ENCODE results near the gene SAG. TPM values are rescaled to one million over a fixed set of nuclear protein-coding genes. Genes with fewer than 3 reads are reported as not detected.

SAG gene
- total RNA-seq, 2 experiments from 2014 or later, result 0.39 TPM; not detected in 1

GRCh38 chr2:233387667-233388528 is 80.3 kb downstream of the SAG start:
- Mint-ChIP-seq H3K4me3 (no peak overlapping the region), H3K27ac (no peak overlapping the region), H3K36me3 (ENCODE audit: low read depth) (peaks cover 8% of the 10 kb centered on the region), H3K9me3 (ENCODE audit: low read depth) (no peaks in the 10 kb centered on the region), H3K4me1 (peaks cover 51% of the 10 kb centered on the region), H3K27me3 (no peaks in the 10 kb centered on the region)
- ChIA-PET POLR2A (interaction anchor here (0.6 to 1.2 kb wide), 2 partner anchors 13 to 202 kb away, joined by 3 to 4 read pairs; no protein-coding TSS in a partner anchor), CTCF (interaction anchor here (1.2 to 1.4 kb wide), 3 partner anchors 10 to 16 kb away, joined by 3 to 4 read pairs (median 3); no protein-coding TSS in a partner anchor)
- ATAC-seq, result no peak
- no peak for DNase-seq
- intact Hi-C loops (cut with DNase I, micrococcal nuclease), result loop anchor here in 1 of 2 experiments (5.0 to 10.0 kb wide), 2 partner anchors 36 to 57 kb away; partner anchors contain the start of gene DGKD

DNA sequence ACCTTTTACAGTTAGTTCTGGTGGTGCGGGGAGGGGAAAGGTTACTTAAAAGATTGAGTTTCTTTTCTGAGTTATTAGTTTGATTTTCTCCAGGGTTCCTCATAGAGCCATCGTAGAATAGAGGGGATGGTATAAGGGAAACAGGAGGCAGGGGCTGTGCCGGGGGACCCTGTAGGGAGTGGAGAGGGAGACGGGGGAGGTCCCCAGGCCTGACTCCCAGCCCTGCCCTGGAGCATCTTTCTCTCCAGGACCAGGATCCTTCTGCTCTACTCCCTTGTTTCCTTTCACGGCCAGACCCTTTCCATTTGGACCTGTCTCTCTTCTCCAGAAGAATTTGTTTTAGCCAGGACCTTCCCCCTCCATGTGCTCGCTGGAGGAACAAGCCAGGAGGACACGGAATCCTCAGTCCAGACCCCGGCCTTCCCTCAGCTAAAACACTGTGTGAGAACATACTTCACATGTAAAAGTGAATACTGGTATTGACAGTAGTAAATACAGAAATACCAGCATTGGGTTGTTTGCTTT is 82.0 kb downstream of the SAG start:
- intact Hi-C loops (cut with DNase I, micrococcal nuclease), result loop anchor here in 1 of 2 experiments (5.0 to 10.0 kb wide), 2 partner anchors 37 to 55 kb away; partner anchors contain the start of gene DGKD
- H3K4me3 Mint-ChIP-seq, result no peak overlapping the region
- ATAC-seq (no peak), DNase-seq (no peak)
- no peaks in the 10 kb centered on the region for H3K27me3 Mint-ChIP-seq
- peaks cover 13% of the 10 kb centered on the region for H3K36me3 Mint-ChIP-seq (ENCODE audit: low read depth)
- H3K27ac Mint-ChIP-seq, result no peak overlapping the region
- CTCF ChIA-PET, result interaction anchor here (1.4 kb wide), 1 partner anchor 12 kb away, joined by 4 read pairs; no protein-coding TSS in a partner anchor
- peaks cover 34% of the 10 kb centered on the region for H3K4me1 Mint-ChIP-seq
- H3K9me3 Mint-ChIP-seq (ENCODE audit: low read depth), result no peaks in the 10 kb centered on the region
- POLR2A ChIA-PET, result no interaction called here

DNA sequence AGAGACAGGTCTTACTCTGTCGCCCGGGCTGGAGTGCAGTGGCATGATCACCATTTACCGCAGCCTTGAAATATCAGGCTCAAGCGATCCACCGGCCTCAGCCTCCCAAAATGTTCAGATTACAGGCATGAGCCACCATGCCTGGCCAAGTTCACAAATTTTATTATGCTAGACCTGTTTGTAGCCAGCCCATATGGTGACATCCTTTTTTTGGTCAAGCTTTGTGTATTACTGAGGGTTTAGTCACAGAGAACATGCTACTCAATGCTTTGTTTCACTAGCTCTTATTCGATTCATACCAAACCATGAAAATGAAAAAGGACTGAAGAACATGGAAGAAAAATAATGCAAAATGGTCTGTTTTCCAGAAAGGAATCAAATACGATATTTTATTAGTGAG is 88.1 kb downstream of the SAG start:
- Mint-ChIP-seq H3K9me3 (ENCODE audit: low read depth) (no peaks in the 10 kb centered on the region), H3K27ac (no peak overlapping the region), H3K4me3 (no peak overlapping the region), H3K36me3 (ENCODE audit: low read depth) (peaks cover 32% of the 10 kb centered on the region), H3K4me1 (peaks cover 37% of the 10 kb centered on the region), H3K27me3 (no peaks in the 10 kb centered on the region)
- DNase-seq (no peak), ATAC-seq (no peak)
- ChIA-PET POLR2A (no interaction called here), CTCF (interaction anchor here (0.5 to 0.6 kb wide), 2 partner anchors 81 to 189 kb away, joined by 3 read pairs; no protein-coding TSS in a partner anchor)
- intact Hi-C loops (cut with DNase I, micrococcal nuclease), result no loop called here

Other genes with a start within 250 kb of the SAG start
- 10 to 100 TPM; 40.5 to 53.4 TPM for gene INPP5D, start 247.5 kb upstream of the SAG start, total RNA-seq
- gene ATG16L1, start 56.1 kb upstream of the SAG start, total RNA-seq, result 10 to 100 TPM; 23.0 to 24.6 TPM
- 10 to 100 TPM; 57.0 to 62.6 TPM for gene DGKD, start 46.7 kb downstream of the SAG start, total RNA-seq

Measured in activated CD4-positive, alpha-beta T cell treated with anti-CD3 and anti-CD28 coated beads for 36 hours (primary cell).